Hindlimb muscle (tissue), 1 donor: ENCODE data around the gene SLC30A1. TPM values are rescaled to one million over a fixed set of nuclear protein-coding genes. Genes with fewer than 3 reads are reported as not detected.
A peak's percentile ranks its signal among the peaks of the same experiment; 100 is the strongest.
"Not testable (repeated sequence)": the region's sequence is repeated elsewhere in the genome, so short reads cannot be mapped to it uniquely, and the experiment has no call there.

Source experiments
- DNase-seq: peaks from one replicate; pipeline ENCODE4 v3.0.0-alpha.2; 2013
- polyA plus RNA-seq: library from polyadenylated mRNA; unstranded; fragments of 120-200 nt; gene quantifications from one replicate; pipeline ENCODE4 v1.2.1, GENCODE V29; 2013; ENCODE audit not compliant: insufficient read length

Gene SLC30A1, protein sequence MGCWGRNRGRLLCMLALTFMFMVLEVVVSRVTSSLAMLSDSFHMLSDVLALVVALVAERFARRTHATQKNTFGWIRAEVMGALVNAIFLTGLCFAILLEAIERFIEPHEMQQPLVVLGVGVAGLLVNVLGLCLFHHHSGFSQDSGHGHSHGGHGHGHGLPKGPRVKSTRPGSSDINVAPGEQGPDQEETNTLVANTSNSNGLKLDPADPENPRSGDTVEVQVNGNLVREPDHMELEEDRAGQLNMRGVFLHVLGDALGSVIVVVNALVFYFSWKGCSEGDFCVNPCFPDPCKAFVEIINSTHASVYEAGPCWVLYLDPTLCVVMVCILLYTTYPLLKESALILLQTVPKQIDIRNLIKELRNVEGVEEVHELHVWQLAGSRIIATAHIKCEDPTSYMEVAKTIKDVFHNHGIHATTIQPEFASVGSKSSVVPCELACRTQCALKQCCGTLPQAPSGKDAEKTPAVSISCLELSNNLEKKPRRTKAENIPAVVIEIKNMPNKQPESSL
- 11.7 TPM for polyA plus RNA-seq

DNA sequence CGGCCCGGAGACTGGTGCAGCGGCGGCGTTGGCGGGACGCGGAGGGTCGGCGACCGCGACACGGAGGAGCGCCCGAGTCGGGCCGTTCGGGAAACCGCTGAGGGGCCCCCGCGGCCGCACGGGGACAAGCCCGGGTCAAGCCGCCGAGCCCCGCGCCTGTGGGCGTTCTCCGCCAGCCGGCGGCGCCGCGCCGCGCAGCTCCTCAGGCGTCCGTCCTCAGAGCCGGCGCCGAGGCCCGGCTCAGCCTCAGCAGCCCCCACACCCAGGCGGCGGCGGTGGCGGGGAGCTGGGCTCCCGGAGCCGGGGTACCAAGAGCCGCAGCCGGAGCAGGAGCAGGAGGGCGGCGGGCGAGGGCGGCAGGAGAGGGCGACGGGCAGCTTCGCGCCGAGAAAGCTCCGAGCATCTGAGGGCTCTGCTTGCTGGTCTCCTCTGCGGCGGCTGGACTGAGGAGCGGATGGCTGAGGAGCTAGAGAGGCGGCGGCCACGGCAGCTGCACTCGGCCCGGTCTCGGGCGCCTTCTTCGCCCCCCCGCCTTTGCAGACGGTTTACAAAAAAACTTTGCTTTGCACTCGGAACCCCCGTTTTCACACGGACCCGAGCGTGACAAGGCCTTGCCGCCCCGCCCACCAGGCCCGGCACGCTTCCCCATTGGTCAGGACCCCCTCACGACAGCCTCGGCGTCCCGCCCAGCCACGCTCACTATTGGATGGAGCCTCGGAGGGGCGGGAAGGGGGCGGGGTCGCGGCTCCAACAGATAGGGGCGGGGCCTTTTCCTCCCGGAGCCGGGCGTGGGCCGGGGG lies at the start of gene SLC30A1:
SLC30A1 (minus strand) TSS at position 522 of the 800 bp plus-strand sequence. CDS start 549 bp downstream, outside the sequence.
- DNase-seq: peak; percentile 99

DNA sequence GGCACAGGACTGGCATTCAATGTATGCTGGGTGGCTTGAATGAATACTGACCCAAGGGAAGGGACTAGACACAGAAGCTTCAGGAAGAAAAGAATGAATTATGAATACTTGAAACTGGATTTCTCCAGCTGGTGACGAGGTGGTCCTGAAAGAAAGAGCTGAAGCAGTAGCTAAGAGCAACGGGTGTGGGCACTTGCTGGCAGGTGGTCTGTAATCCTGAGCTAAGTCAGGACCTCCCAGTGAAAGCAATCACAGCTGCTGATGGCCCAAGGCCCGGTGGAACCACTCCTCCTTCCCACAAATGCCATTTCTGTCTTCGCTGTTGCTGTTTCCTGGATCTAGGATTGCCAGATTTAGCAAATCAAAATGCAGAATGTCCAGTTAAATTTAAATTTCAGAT lies 49.5 kb upstream of the SLC30A1 start:
- DNase-seq: peak; percentile 48

DNA sequence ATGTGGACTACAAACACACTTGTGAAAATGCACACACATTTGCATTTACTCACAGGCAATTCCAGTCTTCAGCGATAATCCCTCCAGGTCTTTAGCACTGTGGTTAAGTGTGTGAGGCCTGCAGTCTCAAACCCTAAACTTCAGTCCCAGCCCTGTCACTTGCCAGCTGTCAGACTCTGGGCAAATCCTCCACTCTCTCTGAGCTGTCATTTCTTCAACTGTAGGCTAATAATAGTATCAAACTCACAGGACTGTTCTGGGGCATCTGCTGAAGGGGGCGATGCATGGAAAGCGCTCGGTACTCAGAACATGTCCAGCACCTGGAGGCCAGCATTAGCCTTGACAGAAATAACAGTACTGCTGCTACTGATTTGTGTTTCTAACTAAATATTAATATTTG lies 48.3 kb upstream of the SLC30A1 start:
- DNase-seq: no peak

DNA sequence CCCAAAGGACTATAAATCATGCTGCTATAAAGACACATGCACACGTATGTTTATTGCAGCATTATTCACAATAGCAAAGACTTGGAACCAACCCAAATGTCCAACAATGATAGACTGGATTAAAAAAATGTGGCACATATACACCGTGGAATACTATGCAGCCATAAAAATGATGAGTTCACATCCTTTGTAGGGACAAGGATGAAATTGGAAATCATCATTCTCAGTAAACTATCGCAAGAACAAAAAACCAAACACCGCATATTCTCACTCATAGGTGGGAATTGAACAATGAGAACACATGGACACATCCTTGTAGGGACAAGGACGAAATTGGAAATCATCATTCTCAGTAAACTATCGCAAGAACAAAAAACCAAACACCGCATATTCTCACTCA lies 46.9 kb upstream of the SLC30A1 start:
- not testable (repeated sequence) for DNase-seq

DNA sequence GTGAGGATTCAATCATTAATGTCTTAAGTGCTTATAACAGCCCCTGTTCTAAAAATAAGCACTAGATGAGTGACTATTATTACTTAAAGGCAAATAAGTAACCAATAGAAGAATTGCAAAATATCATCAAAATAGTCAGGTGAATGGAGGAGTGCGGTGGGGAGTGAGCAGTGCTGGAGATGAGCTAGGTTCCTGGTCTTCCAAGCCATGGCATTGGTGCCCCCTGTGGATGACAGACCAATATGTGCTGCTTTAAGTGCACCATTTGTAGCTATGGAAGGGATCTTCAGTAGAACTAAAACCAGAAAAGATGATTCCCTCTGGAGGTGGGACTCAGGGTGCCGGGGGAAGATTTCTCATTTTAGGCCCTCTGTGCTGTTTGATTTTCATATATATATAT lies 46.1 kb upstream of the SLC30A1 start:
- no peak for DNase-seq

DNA sequence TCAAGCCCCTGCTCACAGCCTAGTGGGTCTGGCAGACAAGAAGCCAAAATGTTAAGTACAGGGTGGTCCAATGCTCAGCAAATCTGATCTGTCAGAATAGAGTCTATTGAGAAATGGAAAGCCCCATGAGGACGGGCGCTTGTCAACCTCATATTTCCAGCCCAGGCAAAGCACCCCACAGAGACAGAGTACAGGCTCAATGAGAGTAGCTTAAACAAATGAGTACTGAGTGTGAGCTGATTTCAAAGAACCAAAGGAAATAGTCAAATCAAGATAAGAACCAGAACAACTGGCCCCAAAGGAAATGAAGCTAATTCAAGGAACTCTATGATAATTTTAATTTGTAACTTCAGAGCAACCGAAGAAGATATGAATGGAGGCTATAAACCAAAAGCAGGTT lies 44.6 kb upstream of the SLC30A1 start:
- no peak for DNase-seq

DNA sequence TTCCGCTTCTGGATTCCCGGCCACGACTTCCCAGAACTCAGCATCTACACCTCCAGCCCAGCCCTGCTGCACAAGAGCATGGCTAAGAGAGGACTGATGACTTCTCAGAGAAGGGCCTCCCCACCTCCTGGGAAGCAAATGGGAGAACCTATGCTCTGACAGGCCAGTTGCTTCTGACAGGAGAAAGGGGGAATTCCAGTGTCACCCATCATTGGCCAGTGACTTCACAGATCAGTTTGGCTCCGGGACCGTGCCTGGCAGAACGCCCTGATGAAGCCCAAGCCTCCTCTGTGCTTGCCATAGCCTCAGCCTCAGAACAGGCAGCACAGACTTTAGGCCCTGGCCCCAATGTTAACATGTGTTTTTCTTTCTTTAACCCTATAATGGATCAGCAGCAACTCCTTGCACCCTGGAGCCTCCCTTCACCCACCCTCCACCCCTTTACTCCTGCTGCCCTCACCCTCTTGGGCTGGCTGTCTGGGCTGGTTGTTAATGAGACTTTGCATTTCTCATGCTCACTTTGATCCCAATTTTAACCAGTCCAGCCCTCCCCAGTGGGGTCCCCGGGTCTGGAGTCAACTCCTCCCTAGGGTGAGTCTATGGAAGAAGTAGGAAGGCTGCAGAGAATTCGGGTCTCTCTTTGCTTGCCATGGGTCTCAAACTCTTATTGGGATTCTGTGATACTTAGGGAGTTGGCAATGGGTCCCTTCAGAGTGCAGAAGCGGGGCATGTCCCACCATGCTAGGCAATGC lies 42.7 kb upstream of the SLC30A1 start:
- no peak for DNase-seq

DNA sequence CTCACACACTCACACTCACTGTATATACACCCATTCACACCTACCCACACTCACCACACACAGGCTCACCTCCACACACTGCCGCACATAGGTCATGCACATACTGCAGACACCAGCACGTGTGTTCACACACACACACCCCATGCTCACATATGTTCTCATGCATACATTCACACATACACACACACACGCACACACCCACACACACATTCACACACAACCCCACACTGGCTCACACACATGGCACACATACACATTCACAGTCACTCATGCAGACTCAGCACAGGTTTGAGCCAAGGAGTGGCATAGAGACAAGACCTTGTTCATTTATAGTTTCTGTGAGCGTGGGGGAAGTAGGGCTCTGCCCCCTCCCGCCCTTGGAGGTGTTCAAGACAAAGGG lies 41.1 kb upstream of the SLC30A1 start:
- no peak for DNase-seq

DNA sequence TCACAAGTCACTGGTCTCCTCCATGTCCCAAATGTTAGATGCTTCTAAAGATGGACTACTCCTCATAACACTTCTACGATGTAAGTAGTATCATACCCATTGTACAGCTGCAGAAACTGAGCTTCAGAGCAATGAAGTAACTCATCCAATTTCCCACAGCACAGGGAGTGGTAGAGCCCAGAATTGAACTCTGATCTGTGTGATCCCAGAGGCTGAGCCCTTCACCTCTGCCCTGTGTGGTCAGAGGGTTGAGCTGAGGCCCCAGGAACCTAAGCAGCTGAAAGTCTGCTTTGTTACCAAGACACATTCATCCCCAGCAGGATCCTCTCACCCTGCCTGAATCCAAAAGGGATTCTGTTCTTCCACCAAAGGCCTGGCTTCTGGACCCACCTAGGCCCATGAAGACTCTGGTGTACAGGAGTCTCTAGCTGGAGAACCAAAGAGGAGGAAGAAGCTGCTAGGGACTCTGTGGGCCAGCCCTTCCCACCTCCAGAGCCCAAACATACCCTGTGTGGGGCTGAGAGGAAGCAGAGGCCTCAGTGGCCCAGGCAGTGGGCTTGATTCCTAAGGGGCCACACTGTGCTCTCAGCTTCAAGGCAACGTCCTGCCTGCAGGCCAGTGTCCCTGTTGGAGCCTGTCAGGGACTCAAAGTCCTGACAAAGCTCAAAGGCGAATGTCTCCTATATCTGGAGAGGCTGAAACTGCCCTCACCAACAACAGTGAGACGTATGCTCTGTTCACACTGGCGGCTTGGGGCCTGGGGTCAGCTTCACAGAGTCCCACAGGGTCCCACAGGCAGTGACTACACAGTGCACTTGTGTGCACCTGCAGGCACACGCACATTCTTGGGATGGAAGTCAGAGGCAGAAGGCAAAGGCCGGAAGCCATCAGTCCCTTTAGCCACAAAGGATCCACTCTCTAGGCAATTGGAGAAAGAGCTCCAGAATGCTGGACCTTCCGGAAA lies 40.4 kb upstream of the SLC30A1 start:
- DNase-seq: no peak

DNA sequence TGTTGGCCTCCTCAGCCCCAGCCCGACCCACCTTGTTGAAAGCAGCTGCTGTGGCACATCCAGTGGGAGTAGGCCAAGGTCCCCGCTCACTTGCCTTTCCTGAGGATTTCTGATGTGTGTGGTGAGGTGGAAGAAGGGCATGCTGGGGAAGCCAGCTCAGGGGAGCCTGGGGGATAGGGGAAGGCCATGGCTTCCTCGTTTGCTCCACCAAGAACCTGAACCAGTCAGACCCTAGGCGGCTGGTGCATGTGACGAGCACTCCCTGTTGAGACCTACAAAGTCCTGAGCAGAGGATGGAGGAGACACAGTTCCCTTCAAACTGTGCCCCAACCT lies 38.0 kb upstream of the SLC30A1 start:
- no peak for DNase-seq

DNA sequence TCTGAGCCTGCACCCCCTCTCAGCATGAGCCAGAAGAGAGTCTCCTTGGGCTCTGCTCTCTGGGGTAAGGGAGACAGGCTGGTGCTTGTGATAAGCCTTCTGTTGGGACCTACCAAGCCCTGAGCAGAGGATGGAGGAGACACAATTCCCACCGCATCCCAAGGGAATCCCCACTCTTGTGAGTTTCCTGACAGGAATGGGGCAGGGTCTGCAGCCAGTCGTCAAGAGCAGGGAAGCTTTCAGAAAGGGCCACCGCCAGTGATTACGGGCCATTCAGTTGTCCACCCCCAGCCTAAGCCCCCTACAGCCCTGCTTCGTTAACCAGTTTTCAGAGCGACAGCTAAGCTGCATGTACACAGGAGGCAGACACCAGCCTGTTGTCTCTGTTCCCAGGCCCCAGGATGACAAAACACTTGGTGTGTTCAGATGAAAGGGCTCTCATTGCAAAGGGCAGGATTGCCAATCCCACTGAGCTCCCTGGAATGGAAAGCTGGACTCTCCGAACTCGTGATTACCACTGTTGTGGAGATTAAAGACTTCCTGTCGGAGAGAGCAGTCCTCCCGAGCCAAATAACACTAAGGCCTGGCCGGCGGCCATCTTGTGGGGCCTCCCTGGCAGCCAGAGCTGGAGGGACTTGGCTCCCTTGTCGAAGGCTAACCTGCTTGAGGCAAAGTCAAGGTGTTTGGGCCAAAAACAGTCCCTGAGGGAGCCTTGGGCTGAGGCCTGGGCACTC lies 37.4 kb upstream of the SLC30A1 start:
- DNase-seq: peak; percentile 67

DNA sequence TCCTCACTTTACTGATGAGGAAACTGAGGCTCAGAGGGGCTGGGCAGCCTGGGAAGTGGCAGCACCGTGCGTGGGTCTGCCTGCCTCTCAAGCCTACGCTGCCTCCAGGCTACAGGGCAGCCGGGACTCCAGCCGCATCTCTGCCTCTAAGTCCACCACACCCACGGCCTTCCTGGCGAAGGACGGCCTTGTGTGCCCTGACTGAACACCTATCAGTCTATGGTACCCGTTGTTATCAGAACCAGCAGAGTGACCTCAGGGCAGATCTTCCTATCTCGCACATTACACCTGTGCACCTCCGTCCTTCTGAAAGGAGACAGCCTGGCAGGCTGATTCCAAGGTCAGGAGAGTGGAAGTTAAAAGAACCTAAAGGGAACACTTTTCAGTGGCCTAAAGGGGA lies 35.7 kb upstream of the SLC30A1 start:
- DNase-seq: no peak

DNA sequence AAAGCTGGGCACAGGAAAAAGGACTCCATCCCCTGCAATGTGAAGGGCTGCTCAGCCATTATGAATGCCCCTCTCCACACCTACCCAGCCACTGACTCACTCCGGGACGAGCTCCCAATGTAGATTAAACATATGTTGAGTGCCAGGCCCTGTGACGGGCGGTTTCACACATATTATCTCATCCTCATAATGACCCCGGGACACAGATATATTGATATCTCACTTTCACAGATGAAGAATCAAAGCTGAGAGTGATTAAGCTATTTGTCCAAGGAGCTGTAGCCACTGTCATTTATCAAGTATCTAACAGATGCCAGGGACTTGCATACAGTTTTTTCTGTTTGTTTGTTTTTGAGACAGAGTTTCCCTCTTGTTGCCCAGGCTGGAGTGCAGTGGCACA lies 35.0 kb upstream of the SLC30A1 start:
- no peak for DNase-seq

DNA sequence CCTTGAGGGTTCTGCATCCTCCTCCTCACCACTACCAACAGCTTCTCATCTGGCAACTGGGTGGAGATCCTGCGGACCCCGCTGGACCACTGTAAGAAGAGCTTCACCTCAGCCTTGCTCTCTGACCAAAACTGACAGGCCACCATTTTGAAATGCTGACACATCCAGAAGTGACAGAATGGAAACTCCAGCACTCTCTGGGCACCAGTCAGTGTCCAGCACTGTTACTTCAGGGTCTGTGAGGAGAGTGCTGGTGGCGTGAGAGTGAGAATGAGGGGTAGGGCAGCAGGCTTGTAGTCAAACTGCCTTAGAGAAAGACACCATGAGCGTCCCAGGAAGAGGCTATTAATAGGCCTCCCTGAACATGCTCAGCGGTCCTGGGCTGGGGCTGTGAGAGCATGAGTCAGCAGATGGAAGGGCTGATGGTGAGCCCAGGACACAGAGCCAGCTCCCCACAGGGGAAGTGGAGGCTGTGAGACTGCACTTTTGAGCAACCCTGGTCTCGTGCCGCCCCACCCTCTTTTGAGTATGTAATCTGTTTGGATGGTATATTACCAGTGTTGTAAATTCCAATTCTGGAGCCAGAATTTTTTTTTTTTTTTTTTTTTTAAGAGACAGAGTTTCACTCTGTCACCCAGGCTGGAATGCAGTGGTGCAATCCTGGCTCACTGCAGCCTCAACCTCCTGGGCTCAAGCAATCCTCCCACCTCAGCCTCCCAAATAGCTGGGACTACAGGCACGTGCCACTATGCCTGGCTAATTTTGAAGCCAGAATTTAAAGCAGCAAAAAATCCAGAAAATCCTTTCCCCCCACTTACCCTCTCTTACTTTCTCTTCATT lies 34.4 kb upstream of the SLC30A1 start:
- peak; percentile 60 for DNase-seq

DNA sequence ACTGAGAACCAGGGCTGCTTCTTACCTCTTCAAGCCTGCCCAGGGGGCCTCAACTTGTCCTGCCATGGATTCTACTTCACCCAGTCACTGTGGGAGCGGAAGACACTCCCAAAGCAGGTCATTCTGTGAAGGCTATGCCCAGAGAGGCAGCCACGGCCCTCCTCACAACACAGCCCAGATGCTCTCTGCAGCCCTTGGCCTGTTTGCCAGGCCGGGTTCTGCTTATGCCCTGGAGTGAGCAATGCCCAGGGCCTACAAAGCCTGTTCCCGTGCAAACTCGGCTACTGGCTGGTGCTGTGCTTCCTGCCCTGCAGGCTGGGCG lies 33.8 kb upstream of the SLC30A1 start:
- DNase-seq: no peak

DNA sequence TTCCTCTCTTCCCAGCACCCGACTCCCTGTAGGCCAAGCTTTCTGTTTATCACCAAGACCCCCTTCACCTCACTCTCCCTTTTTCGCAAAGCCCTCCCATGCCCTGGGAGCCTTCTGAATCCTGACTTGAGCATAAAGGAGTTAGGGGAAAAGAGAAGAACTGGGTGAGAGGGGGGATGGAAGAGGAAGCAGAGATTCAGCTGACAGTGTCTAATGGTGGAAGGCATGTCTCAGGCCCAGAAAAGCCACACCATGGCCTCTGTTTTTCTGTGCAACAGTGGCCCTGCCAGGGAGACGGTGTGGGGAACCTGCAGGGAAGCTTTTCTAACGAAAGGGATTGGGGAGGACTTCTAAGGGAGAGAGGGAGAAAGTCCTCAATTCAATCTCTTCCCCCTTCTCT lies 32.9 kb upstream of the SLC30A1 start:
- no peak for DNase-seq

DNA sequence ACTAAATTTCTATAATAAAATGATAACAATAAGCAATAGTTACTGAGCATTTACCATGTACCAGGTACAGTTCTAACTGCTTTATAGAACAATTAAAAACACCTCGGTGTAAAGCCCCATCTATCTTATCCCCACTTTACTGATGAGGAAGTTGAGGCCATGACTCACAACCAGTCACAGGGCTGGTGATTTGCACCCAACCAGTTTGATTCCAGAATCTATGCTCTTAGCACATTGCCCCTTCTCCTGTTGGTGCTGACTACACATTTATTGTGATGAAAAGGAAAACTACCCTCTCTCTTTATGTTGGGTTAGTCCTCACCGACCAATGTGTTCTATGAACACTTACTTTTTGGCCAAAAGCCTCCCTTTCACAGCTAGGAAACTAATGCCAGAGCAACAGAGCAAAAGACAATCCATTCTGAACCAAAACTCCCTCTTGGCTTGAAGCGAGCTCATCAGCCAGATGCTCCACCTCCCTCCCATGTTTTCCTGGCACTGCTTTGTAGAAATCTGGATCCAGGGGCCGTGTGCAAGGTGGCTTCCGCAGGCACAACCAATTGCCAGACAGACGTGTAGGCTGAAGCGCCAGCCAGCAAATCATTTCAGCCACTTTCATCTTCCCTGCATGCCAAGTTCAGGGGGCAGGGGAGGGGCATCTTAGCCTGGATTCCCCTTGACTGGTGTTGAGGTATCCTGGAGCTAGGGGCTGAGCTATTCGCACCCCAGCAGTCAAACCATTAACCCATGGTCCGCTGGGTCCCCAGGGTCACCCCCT lies 32.0 kb upstream of the SLC30A1 start:
- DNase-seq: peak; percentile 79

DNA sequence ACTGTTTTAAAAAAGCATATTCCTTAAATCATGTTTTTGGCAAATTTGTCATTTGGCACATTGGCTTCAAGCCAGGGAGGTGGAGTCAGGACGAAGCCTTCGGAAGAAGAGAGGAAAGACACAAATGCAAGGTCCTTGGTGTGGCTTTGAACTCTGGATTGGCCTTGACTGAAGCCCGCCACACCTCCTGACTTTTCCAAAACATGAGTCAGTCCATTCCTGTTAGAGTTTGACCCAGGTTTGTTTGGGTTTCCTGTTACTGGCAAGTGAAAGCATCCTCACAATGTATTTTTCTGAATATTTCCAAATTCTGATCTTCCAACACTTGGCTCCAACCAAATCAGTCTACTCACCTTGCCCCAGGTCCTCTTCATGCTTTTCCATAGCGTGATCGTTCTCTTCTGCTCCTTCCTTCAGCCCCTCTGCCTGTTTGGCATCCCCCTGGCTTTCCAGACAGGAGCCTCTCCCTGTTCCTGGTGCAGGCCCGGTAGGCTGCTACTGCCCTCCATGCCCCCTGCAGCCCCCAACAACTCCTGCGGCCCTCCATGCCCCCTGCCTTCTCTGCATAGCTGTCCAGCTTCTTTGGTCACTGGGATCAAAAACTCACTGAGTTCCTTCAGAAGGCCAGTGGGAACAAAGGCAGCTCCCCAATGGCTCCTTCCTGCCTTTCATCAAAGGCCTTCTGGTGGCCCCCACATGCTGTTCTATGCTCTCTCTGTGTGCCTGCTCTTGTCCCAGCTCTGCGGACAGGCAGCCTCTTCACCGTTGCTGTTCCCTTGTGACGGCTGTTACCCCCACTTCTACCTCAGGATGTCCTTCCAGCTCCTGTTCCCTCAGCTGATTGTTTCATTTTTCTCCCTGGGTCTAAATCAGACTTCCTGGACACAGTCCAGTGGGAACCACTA lies 30.4 kb upstream of the SLC30A1 start:
- no peak for DNase-seq
